ENCODE results near the gene ZNF345.
A peak's percentile ranks its signal among the peaks of the same experiment; 100 is the strongest.

Gene ZNF345

GRCh38 chr19:36837176-36837905 is 13.3 kb upstream of the ZNF345 start:
- TF ChIP-seq, protein P1, sequence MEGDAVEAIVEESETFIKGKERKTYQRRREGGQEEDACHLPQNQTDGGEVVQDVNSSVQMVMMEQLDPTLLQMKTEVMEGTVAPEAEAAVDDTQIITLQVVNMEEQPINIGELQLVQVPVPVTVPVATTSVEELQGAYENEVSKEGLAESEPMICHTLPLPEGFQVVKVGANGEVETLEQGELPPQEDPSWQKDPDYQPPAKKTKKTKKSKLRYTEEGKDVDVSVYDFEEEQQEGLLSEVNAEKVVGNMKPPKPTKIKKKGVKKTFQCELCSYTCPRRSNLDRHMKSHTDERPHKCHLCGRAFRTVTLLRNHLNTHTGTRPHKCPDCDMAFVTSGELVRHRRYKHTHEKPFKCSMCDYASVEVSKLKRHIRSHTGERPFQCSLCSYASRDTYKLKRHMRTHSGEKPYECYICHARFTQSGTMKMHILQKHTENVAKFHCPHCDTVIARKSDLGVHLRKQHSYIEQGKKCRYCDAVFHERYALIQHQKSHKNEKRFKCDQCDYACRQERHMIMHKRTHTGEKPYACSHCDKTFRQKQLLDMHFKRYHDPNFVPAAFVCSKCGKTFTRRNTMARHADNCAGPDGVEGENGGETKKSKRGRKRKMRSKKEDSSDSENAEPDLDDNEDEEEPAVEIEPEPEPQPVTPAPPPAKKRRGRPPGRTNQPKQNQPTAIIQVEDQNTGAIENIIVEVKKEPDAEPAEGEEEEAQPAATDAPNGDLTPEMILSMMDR (IDR thresholded peaks at IDR 0.05; ENCODE audit: borderline replicate concordance, insufficient read depth, low read depth, low read length), result no peak
- peak overlapping the region; percentile 60 for H3K4me3 ChIP-seq (ENCODE audit: low read depth, low read length)

DNA sequence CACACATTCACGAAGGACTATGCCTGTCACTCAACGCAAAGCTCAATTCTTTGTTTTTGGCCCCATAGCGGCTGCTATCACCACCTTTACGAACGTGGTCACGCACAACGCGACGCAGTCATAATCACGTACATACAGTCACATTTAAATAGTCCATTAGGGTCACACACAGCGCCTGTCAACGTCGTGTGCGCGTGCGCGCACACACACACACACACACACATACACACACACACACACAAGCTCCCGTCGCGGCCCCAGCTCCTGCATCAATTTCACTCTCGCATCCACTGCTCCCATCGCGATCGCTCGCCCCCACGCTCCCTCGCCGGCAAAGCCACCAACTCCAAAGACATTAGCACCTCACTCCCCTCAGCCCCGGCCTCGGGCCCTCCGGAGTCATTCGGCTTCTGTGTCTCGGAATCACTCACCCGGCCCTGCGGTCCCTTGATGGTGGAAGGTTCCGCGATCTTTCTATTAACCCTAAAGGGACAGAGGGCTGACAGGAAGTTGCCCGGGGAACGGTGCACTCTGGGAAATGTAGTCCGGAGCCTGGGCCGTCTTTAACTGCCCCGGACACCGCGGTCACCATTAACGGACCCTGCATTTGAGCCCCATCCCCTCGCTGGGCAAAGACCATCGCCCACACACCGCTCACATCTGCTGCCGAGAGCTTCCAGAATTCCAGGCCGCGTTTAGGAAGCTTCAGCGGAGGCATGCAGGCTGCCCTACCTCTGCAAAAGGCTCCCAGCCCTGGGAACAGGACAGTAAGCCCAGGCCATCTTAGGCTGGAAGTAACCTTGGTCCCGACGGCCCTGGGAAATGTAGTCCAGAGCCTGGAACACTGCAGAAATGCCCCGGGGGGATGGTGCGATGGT is 12.5 kb upstream of the ZNF345 start, which contains the start of gene ZNF790:
Gene ZNF790, minus strand, starts transcription at position 482 of the 878 bp plus-strand sequence. CDS start 12,768 bp downstream, outside the sequence.
- TF ChIP-seq, protein P1 (IDR thresholded peaks at IDR 0.05; ENCODE audit: borderline replicate concordance, insufficient read depth, low read depth, low read length), result no peak
- peak within 1 kb of the TSS; percentile 60 for H3K4me3 ChIP-seq (ENCODE audit: low read depth, low read length)

- H3K4me3 ChIP-seq (ENCODE audit: low read depth, low read length), result no peak overlapping the region
- TF ChIP-seq, protein P1 (IDR thresholded peaks at IDR 0.05; ENCODE audit: borderline replicate concordance, insufficient read depth, low read depth, low read length), result no peak
These were observed 11.8 kb upstream of the ZNF345 start for GRCh38 chr19:36838784-36839324.

GRCh38 chr19:36847968-36848367 is 2.7 kb upstream of the ZNF345 start:
- TF ChIP-seq, protein P1 (IDR thresholded peaks at IDR 0.05; ENCODE audit: borderline replicate concordance, insufficient read depth, low read depth, low read length), result no peak

GRCh38 chr19:36849701-36850558 is 746 bp upstream of the ZNF345 start:
- TF ChIP-seq, protein P1 (IDR thresholded peaks at IDR 0.05; ENCODE audit: borderline replicate concordance, insufficient read depth, low read depth, low read length), result no peak
- H3K4me3 ChIP-seq (ENCODE audit: low read depth, low read length), result peak overlapping the region; percentile 80

More at GRCh38 chr19:36847968-36848367, 2.7 kb upstream of the ZNF345 start:
- H3K4me3 ChIP-seq (ENCODE audit: low read depth, low read length), result no peak overlapping the region

DNA sequence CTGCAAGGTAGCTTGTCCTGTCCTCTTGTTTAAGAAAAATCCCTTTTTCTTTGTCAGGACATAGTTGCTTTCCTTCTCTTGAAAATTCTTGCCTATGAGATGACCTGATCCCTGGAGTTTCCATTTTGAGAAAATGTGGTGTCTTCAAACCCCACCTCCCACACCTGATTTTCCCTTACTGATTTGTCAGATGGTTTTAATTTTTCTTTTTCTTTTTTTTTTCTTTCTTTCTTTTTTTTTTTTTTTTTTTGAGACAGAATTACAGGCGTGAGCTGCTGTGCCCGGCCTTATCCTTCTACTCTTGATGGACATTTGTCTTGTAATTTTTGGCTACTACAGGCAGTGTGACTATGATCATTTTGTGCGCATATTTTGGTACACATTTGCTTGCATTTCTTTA is 1.2 kb downstream of the ZNF345 start:
- H3K4me3 ChIP-seq (ENCODE audit: low read depth, low read length), result no peak overlapping the region
- TF ChIP-seq, protein P1 (IDR thresholded peaks at IDR 0.05; ENCODE audit: borderline replicate concordance, insufficient read depth, low read depth, low read length), result no peak

All from GM12875 (cell line).